Measurements from ENCODE around the gene LTA4H.
"Not testable (repeated sequence)": the region's sequence is repeated elsewhere in the genome, so short reads cannot be mapped to it uniquely, and the experiment has no call there.

LTA4H gene

DNA sequence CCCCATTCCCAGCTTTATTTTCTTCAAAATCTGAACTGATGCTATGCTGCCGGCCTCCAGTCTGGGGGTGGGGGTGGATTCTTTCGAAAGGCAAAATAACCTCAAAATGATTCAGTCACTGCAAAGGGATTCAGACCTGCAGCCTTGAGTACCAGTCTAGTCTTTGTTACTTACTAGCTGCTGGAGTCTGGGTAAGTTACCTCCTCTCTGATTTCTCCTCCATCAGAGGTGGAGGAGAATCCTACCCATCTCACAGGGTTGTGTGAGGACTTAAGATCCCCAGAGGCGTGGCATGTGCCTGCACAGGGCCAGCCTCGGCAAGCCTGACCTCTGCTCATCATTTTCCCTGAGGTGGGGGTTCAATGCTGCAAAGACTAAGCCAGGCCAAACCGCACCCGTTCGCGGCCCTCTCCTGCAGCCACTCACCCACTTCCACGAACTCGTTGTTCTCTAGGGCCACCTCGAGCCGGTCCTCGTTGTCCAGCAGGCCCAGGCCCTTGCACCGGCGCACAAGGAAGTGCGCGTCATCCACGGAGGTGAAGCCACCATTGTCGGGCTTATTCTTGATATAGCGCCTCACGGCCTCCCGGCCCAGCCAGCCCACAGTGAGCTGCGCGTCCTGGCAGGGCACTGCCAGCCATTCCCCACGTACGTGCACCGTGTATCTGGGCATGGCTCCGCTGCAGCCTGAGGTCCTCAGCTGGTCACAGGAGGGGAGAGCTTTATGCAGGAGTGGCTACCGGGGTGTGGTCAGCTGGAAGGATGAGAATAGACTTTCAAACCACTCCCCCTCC is 40.0 kb downstream of the LTA4H start:
- no peak for DNase-seq (ENCODE audit: extremely low read depth in 1 of 2, low read depth in 1 of 2)

DNA sequence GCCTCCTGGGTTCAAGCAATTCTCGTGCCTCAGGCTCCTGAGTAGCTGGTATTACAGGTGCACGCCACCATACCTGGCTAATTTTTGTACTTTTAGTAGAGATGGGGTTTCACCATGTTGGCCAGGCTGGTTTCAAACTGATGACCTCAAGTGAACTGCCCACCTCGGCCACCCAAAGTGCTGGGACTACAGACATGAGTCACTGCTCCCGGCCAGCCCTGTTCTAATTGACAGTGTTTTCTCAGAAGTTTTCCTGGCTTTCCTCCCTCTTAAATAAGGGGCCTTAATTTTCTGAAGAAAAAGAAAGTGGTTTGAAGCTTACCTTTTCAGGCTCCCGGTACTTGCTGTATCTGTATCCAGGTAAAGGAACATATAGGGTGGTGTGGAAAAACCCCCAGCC is 40.9 kb downstream of the LTA4H start:
- DNase-seq (ENCODE audit: extremely low read depth in 1 of 2, low read depth in 1 of 2) = no peak

DNA sequence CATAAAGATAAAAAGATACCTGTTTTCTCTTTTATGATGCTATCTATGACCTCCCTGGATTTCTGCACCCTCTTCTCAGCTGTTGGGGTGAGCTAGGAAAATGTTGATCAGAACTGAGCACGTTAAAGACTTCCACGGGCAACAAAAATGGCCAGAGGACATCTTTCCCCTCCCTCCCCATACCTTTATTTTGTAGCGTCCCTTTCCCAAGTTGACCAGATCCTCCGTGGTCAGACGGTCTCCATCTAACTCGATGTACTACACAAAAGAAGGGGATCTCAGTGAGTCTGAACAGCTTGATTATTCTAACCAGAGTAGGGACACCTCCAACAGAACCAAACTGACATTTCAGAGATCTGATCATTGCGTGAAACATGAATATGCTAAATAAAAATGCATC is 41.5 kb downstream of the LTA4H start:
- DNase-seq (ENCODE audit: extremely low read depth in 1 of 2, low read depth in 1 of 2) = no peak

GRCh38 chr12:95990136-95990535 is 45.3 kb downstream of the LTA4H start:
- DNase-seq (ENCODE audit: extremely low read depth in 1 of 2, low read depth in 1 of 2) = no peak

DNA sequence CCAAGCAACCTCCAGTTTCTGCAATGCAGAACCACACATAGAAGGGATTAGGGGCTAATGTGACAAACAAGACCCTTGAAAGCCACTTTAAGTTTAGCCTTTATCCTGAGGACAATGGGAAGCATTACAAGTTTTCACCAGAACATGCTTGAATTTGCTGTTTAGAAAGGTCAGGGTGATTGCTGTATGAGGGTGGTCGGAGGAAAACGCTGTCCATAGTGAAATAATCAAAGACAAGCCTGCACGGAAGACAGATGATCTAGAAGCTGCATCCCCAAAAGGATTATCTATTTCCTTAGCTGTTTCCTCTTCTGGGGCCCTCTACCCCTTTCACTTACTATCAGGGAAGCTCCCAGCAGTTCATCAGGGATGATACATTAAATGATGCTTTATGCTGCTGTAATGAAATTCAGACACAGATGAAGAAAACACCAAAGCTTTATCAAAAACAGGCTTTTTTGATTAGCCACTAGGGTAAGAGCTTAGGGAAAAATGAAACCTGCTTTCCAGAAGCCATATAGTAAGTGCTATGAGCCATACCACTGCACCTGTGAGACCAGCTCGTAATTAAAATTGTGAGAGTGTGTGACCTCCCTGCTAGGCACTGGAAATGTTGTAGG is 45.8 kb downstream of the LTA4H start:
- no peak for DNase-seq (ENCODE audit: extremely low read depth in 1 of 2, low read depth in 1 of 2)

- DNase-seq (ENCODE audit: extremely low read depth in 1 of 2, low read depth in 1 of 2) = no peak
Measured at GRCh38 chr12:95988506-95989275, 46.7 kb downstream of the LTA4H start.

GRCh38 chr12:95986635-95987570 is 48.5 kb downstream of the LTA4H start:
- DNase-seq (ENCODE audit: extremely low read depth in 1 of 2, low read depth in 1 of 2) = no peak

GRCh38 chr12:95984682-95985081 is 50.7 kb downstream of the LTA4H start:
- DNase-seq (ENCODE audit: extremely low read depth in 1 of 2, low read depth in 1 of 2) = no peak

- no peak for DNase-seq (ENCODE audit: extremely low read depth in 1 of 2, low read depth in 1 of 2)
Measured at GRCh38 chr12:95982602-95983001, 52.8 kb downstream of the LTA4H start.

GRCh38 chr12:95980437-95980836 is 55.0 kb downstream of the LTA4H start:
- DNase-seq (ENCODE audit: extremely low read depth in 1 of 2, low read depth in 1 of 2) = no peak

DNA sequence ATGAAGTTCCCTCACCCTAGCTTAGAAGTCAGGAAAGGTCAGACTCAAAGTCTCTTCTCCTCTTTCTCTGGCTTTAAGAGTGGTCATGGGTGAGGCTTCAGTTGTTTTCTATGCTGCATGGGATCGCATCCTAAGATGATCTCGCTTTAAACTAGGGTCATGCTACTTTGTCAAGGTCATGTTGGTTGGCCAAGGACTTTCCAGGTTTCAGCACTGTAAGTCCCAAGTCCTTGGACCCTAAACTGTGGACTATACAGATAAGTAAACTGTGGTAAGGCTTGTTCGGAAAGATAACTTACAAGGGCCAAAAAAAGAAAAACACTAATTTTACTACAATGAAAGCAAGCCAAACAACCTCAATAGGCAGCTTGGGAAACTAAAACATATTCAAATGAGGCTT is 56.6 kb downstream of the LTA4H start:
- DNase-seq (ENCODE audit: extremely low read depth in 1 of 2, low read depth in 1 of 2) = no peak

DNA sequence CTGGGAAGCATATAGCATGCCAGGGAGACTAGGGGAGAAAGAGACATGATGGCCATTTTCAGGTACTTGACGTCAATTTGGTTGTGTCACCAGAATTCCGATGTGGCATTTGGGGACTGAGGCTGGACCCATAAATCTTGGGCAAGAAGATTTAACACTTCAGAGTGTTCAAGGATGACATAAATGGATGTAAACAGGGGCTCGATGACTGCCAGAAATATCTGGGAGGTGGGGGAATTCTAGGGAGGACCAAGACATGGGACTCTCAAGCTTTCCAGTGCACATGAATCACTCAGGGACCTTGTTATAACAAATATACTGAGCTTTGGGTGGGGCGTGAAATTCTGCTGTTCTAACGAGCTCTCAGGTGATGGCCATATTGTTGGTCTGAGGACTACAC is 57.0 kb downstream of the LTA4H start:
- DNase-seq (ENCODE audit: extremely low read depth in 1 of 2, low read depth in 1 of 2) = no peak

DNA sequence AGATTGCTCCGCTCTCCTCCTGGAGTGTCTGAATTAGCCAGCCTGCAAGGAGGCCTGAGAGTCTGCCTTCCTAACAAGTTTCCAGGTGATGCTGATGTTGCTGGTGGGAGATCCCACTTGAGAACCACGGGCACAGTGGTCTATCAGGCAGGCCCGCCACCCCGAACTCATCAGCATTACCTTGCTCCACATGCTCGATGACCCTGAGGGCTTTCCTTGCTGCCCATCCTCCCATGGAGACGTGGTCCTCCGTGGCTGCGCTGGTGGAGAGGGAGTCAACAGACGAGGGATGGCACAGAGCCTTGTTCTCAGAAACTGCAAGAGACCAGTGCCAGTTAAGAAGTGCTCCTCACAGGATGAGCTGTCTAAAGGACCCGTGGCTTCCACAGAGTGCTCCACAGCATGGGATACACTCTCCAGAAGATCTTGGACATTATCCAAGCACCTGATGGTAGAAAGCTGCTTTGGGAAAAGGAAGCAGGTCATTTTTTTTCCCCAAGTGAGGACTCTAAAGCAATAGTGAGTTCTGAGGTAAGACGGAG is 57.6 kb downstream of the LTA4H start:
- no peak for DNase-seq (ENCODE audit: extremely low read depth in 1 of 2, low read depth in 1 of 2)

GRCh38 chr12:95976416-95976832 is 59.0 kb downstream of the LTA4H start:
- DNase-seq (ENCODE audit: extremely low read depth in 1 of 2, low read depth in 1 of 2) = no peak

DNA sequence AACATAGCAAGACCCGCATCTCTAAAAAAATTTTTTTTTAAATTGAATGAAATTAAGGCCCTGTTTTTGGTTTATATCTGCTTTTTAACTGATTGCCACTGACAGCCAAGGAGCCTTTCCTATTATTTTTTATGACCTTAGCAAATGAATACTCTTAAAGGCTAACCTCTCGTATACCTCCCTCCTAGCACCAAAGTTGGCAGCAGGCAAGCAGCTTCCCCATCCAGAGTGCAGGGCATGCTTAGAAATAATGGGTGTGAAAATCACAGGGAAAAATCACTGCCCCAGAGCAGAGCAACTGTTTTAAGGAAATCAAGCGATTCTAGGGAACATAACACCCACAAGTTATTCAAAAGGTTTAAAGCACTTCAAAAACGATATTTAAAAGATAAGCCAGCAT is 59.9 kb downstream of the LTA4H start:
- DNase-seq (ENCODE audit: extremely low read depth in 1 of 2, low read depth in 1 of 2) = no peak

GRCh38 chr12:95974358-95974757 is 61.0 kb downstream of the LTA4H start:
- DNase-seq (ENCODE audit: extremely low read depth in 1 of 2, low read depth in 1 of 2) = no peak

- no peak for DNase-seq (ENCODE audit: extremely low read depth in 1 of 2, low read depth in 1 of 2)
Measured at GRCh38 chr12:95972832-95973456, 62.4 kb downstream of the LTA4H start.

- DNase-seq (ENCODE audit: extremely low read depth in 1 of 2, low read depth in 1 of 2) = no peak
Measured at GRCh38 chr12:95970905-95971304, 64.5 kb downstream of the LTA4H start.

DNA sequence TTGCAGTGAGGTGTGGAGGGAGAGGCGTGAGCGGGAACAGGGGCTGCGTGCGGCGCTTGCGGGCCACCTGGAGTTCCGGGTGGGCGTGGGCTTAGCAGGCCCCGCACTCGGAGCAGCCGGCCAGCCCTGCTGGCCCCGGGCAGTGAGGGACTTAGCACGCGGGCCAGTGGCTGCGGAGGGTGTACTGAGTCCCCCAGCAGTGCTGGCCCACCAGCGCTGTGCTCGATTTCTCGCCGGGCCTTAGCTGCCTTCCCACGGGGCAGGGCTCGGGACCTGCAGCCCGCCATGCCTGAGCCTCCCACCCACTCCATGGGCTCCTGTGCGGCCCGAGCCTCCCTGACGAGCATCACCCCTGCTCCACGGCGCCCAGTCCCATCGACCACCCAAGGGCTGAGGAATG is 66.3 kb downstream of the LTA4H start:
- not testable (repeated sequence) for DNase-seq (ENCODE audit: extremely low read depth in 1 of 2, low read depth in 1 of 2)

- no peak for DNase-seq (ENCODE audit: extremely low read depth in 1 of 2, low read depth in 1 of 2)
Measured at GRCh38 chr12:95967301-95967700, 68.1 kb downstream of the LTA4H start.

Measured in activated CD8-positive, alpha-beta memory T cell treated with anti-CD3 and anti-CD28 coated beads for 1 hour (primary cell).